B cell (primary cell): ENCODE measurements around the gene CASP2. TPM values are rescaled to one million over a fixed set of nuclear protein-coding genes. Genes with fewer than 3 reads are reported as not detected.

ENCODE experiments used
- ATAC-seq: fragments of 200-7000 bp; cut with Tn5 transposase; one replicate; pipeline ENCODE4 v1.10.0; 2021; ENCODE audit warnings: low read depth, mild to moderate bottlenecking, moderate number of reproducible peaks, moderate library complexity
- CTCF ChIA-PET: fragments of 350-600 bp; sonication (Branson Sonifier 250); formaldehyde crosslinking; loops from one replicate; lab custom pipeline; 2021; ENCODE audit warnings: antibody characterized with exemption, inconsistent platforms; lab: Charles Lee
- POLR2A ChIA-PET: fragments of 350-600 bp; sonication (Branson Sonifier 250); formaldehyde crosslinking; loops from one replicate; lab custom pipeline; 2021; ENCODE audit warnings: antibody characterized with exemption; lab: Charles Lee
- DNase-seq: peaks from one replicate; pipeline ENCODE4 v3.0.0; 2013
- H2AFZ ChIP-seq: 2 replicates; pipeline ENCODE4 v1.6.1; 2012; ENCODE audit warnings: mild to moderate bottlenecking, low read depth, low read length; ENCODE audit not compliant: insufficient read depth, poor library complexity, severe bottlenecking
- H3K27ac ChIP-seq, 2 donors: 1 replicate in 1 of 2; 2 replicates in 1 of 2; pipeline ENCODE4 v1.5.1; 2012 to 2013; ENCODE audit warnings: low read length in 2 of 2, mild to moderate bottlenecking in 2 of 2, moderate library complexity in 1 of 2
- H3K27me3 ChIP-seq, 4 experiments: fragments of 200-600 bp in 1 of 4; sonication (generic) in 1 of 4; replicated peaks in 1 of 4; 1 replicate in 2 of 4; 2 replicates in 2 of 4; pipeline versions ENCODE4 v1.6.1 to v1.7.0; 2013 to 2016; ENCODE audit warnings: low read length in 3 of 4, mild to moderate bottlenecking in 2 of 4, mixed read lengths in 1 of 4, moderate library complexity in 1 of 4; ENCODE audit not compliant: insufficient read depth in 4 of 4, control insufficient read depth in 3 of 4; ENCODE audit errors: control extremely low read depth in 1 of 4
- H3K36me3 ChIP-seq, 2 experiments: replicated peaks in 1 of 2; 1 replicate in 1 of 2; 2 replicates in 1 of 2; pipeline versions ENCODE4 v1.6.1 to v1.7.1; 2013; ENCODE audit warnings: low read length in 1 of 2; ENCODE audit not compliant: insufficient read depth in 2 of 2, control insufficient read depth in 1 of 2; ENCODE audit errors: control extremely low read depth in 1 of 2, extremely low read depth in 1 of 2
- H3K4me1 ChIP-seq, 2 donors: fragments of 200-600 bp in 1 of 2; sonication (generic) in 1 of 2; 1 replicate in 1 of 2; 2 replicates in 1 of 2; pipeline versions ENCODE4 v1.5.1 to v1.6.1; 2013 to 2017; ENCODE audit warnings: low read length in 2 of 2; ENCODE audit not compliant: control insufficient read depth in 2 of 2, insufficient read depth in 2 of 2
- H3K4me2 ChIP-seq: replicated peaks from 2 replicates; pipeline ENCODE3; 2012; ENCODE audit warnings: mild to moderate bottlenecking, low read depth, low read length; ENCODE audit not compliant: poor library complexity, severe bottlenecking
- H3K4me3 ChIP-seq, 5 experiments: fragments of 200-600 bp in 1 of 5; sonication (generic) in 1 of 5; 1 replicate in 3 of 5; 2 replicates in 2 of 5; pipeline versions ENCODE4 v1.5.1 to v1.7.0; 2011 to 2016; ENCODE audit warnings: low read length in 4 of 5, mild to moderate bottlenecking in 4 of 5, low read depth in 2 of 5, control low read depth in 1 of 5, moderate library complexity in 1 of 5; ENCODE audit not compliant: insufficient read depth in 1 of 5; ENCODE audit errors: control extremely low read depth in 1 of 5, extremely low read depth in 1 of 5
- H3K79me2 ChIP-seq: fragments of 200-600 bp; sonication (generic); one replicate; pipeline ENCODE4 v1.6.0; 2016; ENCODE audit warnings: low read length; ENCODE audit not compliant: control insufficient read depth, insufficient read depth
- H3K9ac ChIP-seq: fragments of 200-600 bp; sonication (generic); 2 replicates; pipeline ENCODE4 v1.6.1; 2017; ENCODE audit warnings: mild to moderate bottlenecking, low read length, moderate library complexity
- H3K9me3 ChIP-seq, 3 donors: one replicate each; pipeline versions ENCODE4 v1.6.1 to v1.7.1; 2013; ENCODE audit warnings: low read length in 2 of 3; ENCODE audit not compliant: control insufficient read depth in 2 of 3, insufficient read depth in 1 of 3; ENCODE audit errors: control extremely low read depth in 1 of 3
- H4K20me1 ChIP-seq: 2 replicates; pipeline ENCODE4 v1.6.0; 2012; ENCODE audit warnings: mild to moderate bottlenecking, low read length; ENCODE audit not compliant: insufficient read depth, control insufficient read depth, poor library complexity, severe bottlenecking
- H3K27ac Mint-ChIP-seq: one replicate; pipeline ENCODE4 v1.8.0; 2021; ENCODE audit warnings: mixed read lengths
- H3K27me3 Mint-ChIP-seq: one replicate; pipeline ENCODE4 v1.8.0; 2021; ENCODE audit warnings: mixed read lengths
- H3K4me1 Mint-ChIP-seq: one replicate; pipeline ENCODE4 v1.8.0; 2021; ENCODE audit warnings: mixed read lengths
- H3K4me3 Mint-ChIP-seq: one replicate; pipeline ENCODE4 v1.8.0; 2021; ENCODE audit warnings: mixed read lengths
- H3K9me3 Mint-ChIP-seq: one replicate; pipeline ENCODE4 v1.8.0; 2022; ENCODE audit warnings: mixed read lengths; ENCODE audit not compliant: insufficient read depth
- CTCF ChIP-seq: fragments of 200-600 bp; IDR thresholded peaks from one replicate; pipeline ENCODE4 v1.8.0; 2022; ENCODE audit warnings: antibody characterized with exemption, mild to moderate bottlenecking
- EZH2 ChIP-seq: IDR thresholded peaks from 2 replicates; pipeline ENCODE4 v1.6.1; 2012; ENCODE audit warnings: borderline replicate concordance, low read depth, mild to moderate bottlenecking, moderate library complexity, low read length; ENCODE audit not compliant: insufficient read depth, poor library complexity, severe bottlenecking
- WGBS: methylation state at CpG from one replicate; pipeline ENCODE4 v1.1.5; 2013; ENCODE audit warnings: missing lambda C conversion rate; ENCODE audit not compliant: insufficient coverage; 5-methylcytosine and 5-hydroxymethylcytosine counted together
- intact Hi-C: fragments of 100-400 bp; cut with micrococcal nuclease; formaldehyde crosslinking; loops from one replicate; pipeline ENCODE4 v1.10.0; 2022
- polyA plus RNA-seq: library from polyadenylated mRNA; depleted of rRNA; stranded (reverse); fragments of >200 nt; gene quantifications from 2 replicates; pipeline ENCODE4 v1.2.3, GENCODE V29; 2012
- total RNA-seq, 2 donors: library from RNA; stranded (reverse); fragments of 120-200 nt in 1 of 2; gene quantifications; 1 replicate in 1 of 2; 2 replicates in 1 of 2; pipeline versions ENCODE4 v1.2.3 to v1.2.4, GENCODE V29; 2013 to 2022

CASP2 gene
- total and polyA plus RNA-seq, 2 donors (not counting 1 experiment from before 2014, with no cell fraction given): 29.2 to 66.5 TPM

- Histone ChIP-seq H2AFZ (peak within 1 kb of the TSS; percentile 61), H3K4me3 (peak within 1 kb of the TSS in 2 of 5 experiments; percentile 12 to 17), H3K4me1 (peaks cover 31 to 36% of the 10 kb centered on the region in 2 donors), H4K20me1 (peaks cover 16% of the 10 kb centered on the region), H3K4me2 (peak within 1 kb of the TSS; percentile 66), H3K27me3 (no peaks in the 10 kb centered on the region), H3K9ac (peak within 1 kb of the TSS; percentile 17), H3K36me3 (no peaks in the 10 kb centered on the region), H3K27ac (peak within 1 kb of the TSS; percentile 45 to 65), H3K9me3 (peaks cover 0 to 6% (median 0%) of the 10 kb centered on the region in 3 donors), H3K79me2 (peaks cover 16% of the 10 kb centered on the region)
- H3K4me1 Mint-ChIP-seq: peaks cover 51% of the 10 kb centered on the region
- WGBS: 98% methylated on average over 13 of the region's 19 CpGs
- ATAC-seq (no peak), DNase-seq (no peak)
- no peak for TF ChIP-seq EZH2
- TF ChIP-seq CTCF: no peak
- peak within 1 kb of the TSS; percentile 66 for H3K4me3 Mint-ChIP-seq
- no peaks in the 10 kb centered on the region for H3K27me3 Mint-ChIP-seq
- intact Hi-C loops: loop anchor here (5.0 kb wide), 2 partner anchors 478 to 617 kb away; partner anchors contain the start of gene TCAF1
- H3K9me3 Mint-ChIP-seq: no peaks in the 10 kb centered on the region
- H3K27ac Mint-ChIP-seq: peak within 1 kb of the TSS; percentile 82
- ChIA-PET CTCF (interaction anchor here (1.0 to 1.8 kb wide), 2 partner anchors 15 to 44 kb away, joined by 3 to 7 read pairs; no protein-coding TSS in a partner anchor), POLR2A (interaction anchor here (0.7 kb wide), 1 partner anchor 397 kb away, joined by 4 read pairs; no protein-coding TSS in a partner anchor)
These were observed 3.3 kb upstream of the CASP2 start, which contains the start of gene TMEM139 for GRCh38 chr7:143284591-143285469. Gene TMEM139 (plus strand): TSS chr7:143284958. CDS start chr7:143285958, 1,000 bp downstream.

DNA sequence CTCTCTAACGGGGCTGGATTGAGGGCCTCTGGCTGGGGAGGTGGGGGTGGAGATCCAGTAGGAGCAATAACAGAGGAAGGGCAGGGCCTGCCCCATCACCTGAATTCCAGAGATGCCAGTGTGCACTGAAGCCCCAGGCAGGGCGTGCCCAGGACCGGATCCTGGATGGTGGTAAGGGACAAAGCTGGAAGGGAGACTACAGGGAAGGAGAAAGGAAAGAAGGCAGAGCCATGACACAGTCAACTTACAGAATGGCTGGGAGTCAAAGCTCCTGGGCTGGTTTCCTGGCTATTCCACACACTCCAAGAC, 2.7 kb upstream of the CASP2 start:
- Histone ChIP-seq H3K4me3 (no peak overlapping the region), H3K36me3 (no peaks in the 10 kb centered on the region), H3K4me1 (peaks cover 36 to 37% of the 10 kb centered on the region in 2 donors), H3K9ac (no peak overlapping the region), H4K20me1 (peaks cover 22% of the 10 kb centered on the region), H2AFZ (no peak overlapping the region), H3K27me3 (no peaks in the 10 kb centered on the region), H3K79me2 (peaks cover 21% of the 10 kb centered on the region), H3K27ac (no peak overlapping the region), H3K4me2 (no peak overlapping the region), H3K9me3 (peaks cover 0 to 6% (median 0%) of the 10 kb centered on the region in 3 donors)
- ATAC-seq (no peak), DNase-seq (no peak)
- Mint-ChIP-seq H3K4me3 (no peak overlapping the region), H3K9me3 (no peaks in the 10 kb centered on the region), H3K27ac (peak overlapping the region; percentile 51), H3K4me1 (peaks cover 50% of the 10 kb centered on the region), H3K27me3 (no peaks in the 10 kb centered on the region)
- no peak for TF ChIP-seq CTCF
- no peak for TF ChIP-seq EZH2
- CTCF ChIA-PET: interaction anchor here (1.1 kb wide), 1 partner anchor 45 kb away, joined by 5 read pairs; no protein-coding TSS in a partner anchor
- intact Hi-C loops: loop anchor here (5.0 kb wide), 2 partner anchors 478 to 617 kb away; partner anchors contain the start of gene TCAF1
- POLR2A ChIA-PET: interaction anchor here (0.7 kb wide), 1 partner anchor 398 kb away, joined by 4 read pairs; no protein-coding TSS in a partner anchor
- 60% methylated on average over 1 of the region's 3 CpGs for WGBS
